Esophagus squamous epithelium (tissue), 4 donors: ENCODE data around the gene TNFRSF25.
A peak's percentile ranks its signal among the peaks of the same experiment; 100 is the strongest.

ENCODE experiments used
- POLR2A ChIP-seq, 4 donors: fragments of 450-650 bp; IDR thresholded peaks; one replicate each; pipeline ENCODE4 v1.6.1; 2017; ENCODE audit warnings: antibody characterized with exemption in 4 of 4, mild to moderate bottlenecking in 4 of 4, moderate library complexity in 3 of 4
- TF ChIP-seq, protein P1 (sequence below), 6 experiments: fragments of 450-650 bp in 4 of 6; fragments of 200-600 bp in 2 of 6; sonication (generic) in 2 of 6; IDR thresholded peaks; one replicate each; pipeline ENCODE4 v1.5.1; 2016 to 2019; ENCODE audit warnings: antibody characterized with exemption in 6 of 6, mild to moderate bottlenecking in 4 of 6, moderate library complexity in 4 of 6

DNA sequence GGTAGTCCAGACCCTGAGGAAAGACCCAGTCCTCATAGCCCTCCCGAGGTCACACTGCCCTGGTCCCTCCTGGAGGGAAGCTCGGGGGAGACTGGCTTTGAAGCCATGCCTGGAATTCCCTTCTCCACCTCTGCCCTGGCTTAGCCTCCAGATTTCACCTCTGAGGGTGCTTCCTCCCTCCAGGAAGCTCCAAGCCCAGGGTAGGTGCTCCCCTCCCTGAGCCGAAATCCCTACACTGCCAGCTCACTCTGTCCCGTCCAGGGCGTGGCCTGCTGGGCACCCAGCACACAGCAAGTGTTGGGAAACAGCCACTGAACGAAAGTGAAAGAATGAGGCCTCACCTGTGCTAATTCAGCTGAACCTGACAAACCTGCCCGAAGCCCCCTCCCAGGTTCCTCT, 6.0 kb upstream of the TNFRSF25 start:
- TF ChIP-seq, protein P1, sequence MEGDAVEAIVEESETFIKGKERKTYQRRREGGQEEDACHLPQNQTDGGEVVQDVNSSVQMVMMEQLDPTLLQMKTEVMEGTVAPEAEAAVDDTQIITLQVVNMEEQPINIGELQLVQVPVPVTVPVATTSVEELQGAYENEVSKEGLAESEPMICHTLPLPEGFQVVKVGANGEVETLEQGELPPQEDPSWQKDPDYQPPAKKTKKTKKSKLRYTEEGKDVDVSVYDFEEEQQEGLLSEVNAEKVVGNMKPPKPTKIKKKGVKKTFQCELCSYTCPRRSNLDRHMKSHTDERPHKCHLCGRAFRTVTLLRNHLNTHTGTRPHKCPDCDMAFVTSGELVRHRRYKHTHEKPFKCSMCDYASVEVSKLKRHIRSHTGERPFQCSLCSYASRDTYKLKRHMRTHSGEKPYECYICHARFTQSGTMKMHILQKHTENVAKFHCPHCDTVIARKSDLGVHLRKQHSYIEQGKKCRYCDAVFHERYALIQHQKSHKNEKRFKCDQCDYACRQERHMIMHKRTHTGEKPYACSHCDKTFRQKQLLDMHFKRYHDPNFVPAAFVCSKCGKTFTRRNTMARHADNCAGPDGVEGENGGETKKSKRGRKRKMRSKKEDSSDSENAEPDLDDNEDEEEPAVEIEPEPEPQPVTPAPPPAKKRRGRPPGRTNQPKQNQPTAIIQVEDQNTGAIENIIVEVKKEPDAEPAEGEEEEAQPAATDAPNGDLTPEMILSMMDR (IDR thresholded peaks at IDR 0.05) = no peak
- peak in 1 of 4 donors; percentile 13 for TF ChIP-seq POLR2A (IDR thresholded peaks at IDR 0.05)
